SK-N-SH treated with all-trans-retinoic acid at 6 μM for 48 hours (cell line): ENCODE data around the gene MRFAP1.

Experiments used
- ATAC-seq: fragments of 200-7000 bp; cut with Tn5 transposase; 3 replicates; pipeline ENCODE4 v1.9.1; 2020; ENCODE audit warnings: mild to moderate bottlenecking, moderate library complexity
- ARNTL ChIP-seq: fragments of 450-650 bp; formaldehyde crosslinking; IDR thresholded peaks from 2 replicates; pipeline ENCODE4 v1.5.0; 2020; ENCODE audit warnings: low read depth, mild to moderate bottlenecking, moderate library complexity, borderline replicate concordance
- BACH2 ChIP-seq: fragments of 250-450 bp; sonication (Bioruptor Pico); IDR thresholded peaks from 2 replicates; pipeline ENCODE4 v1.9.0; 2021; ENCODE audit warnings: mild to moderate bottlenecking, borderline replicate concordance
- CSDC2 ChIP-seq: fragments of 250-450 bp; sonication (Bioruptor Pico); IDR thresholded peaks from 2 replicates; pipeline ENCODE4 v1.5.0; 2020; ENCODE audit warnings: mild to moderate bottlenecking, moderate library complexity
- ESRRG ChIP-seq: fragments of 250-450 bp; sonication (Bioruptor Pico); IDR thresholded peaks from 2 replicates; pipeline ENCODE4 v1.6.1; 2021; ENCODE audit warnings: mild to moderate bottlenecking
- GLIS3 ChIP-seq: fragments of 250-450 bp; sonication (Bioruptor Pico); IDR thresholded peaks from 2 replicates; pipeline ENCODE4 v1.5.0; 2020; ENCODE audit warnings: mild to moderate bottlenecking, moderate library complexity
- ISL1 ChIP-seq: fragments of 250-450 bp; sonication (Bioruptor Pico); IDR thresholded peaks from 2 replicates; pipeline ENCODE4 v2.1.2; 2022; ENCODE audit warnings: mild to moderate bottlenecking, moderate library complexity
- OSR1 ChIP-seq: fragments of 250-450 bp; sonication (Bioruptor Pico); IDR thresholded peaks from 2 replicates; pipeline ENCODE4 v1.8.0; 2022; ENCODE audit warnings: moderate library complexity, mild to moderate bottlenecking, inconsistent platforms
- RARB ChIP-seq: fragments of 250-450 bp; sonication (Bioruptor Pico); IDR thresholded peaks from 2 replicates; pipeline ENCODE4 v1.8.0; 2021; ENCODE audit warnings: mild to moderate bottlenecking, moderate library complexity
- SNAI2 ChIP-seq: fragments of 250-450 bp; sonication (Bioruptor Pico); IDR thresholded peaks from 2 replicates; pipeline ENCODE4 v1.5.0; 2020; ENCODE audit warnings: mild to moderate bottlenecking, moderate library complexity
- TCF4 ChIP-seq: fragments of 250-450 bp; sonication (Bioruptor Pico); IDR thresholded peaks from 2 replicates; pipeline ENCODE4 v1.8.0; 2021; ENCODE audit warnings: mild to moderate bottlenecking, moderate library complexity, borderline replicate concordance
- TOX ChIP-seq: fragments of 250-450 bp; sonication (Bioruptor Pico); IDR thresholded peaks from 2 replicates; pipeline ENCODE4 v1.8.0; 2021; ENCODE audit warnings: mild to moderate bottlenecking, moderate library complexity, borderline replicate concordance
- ZC3H10 ChIP-seq: fragments of 250-450 bp; sonication (Bioruptor Pico); IDR thresholded peaks from 2 replicates; pipeline ENCODE4 v1.5.1; 2021; ENCODE audit warnings: mild to moderate bottlenecking, moderate library complexity
- ZFP3 ChIP-seq: fragments of 250-450 bp; sonication (Bioruptor Pico); IDR thresholded peaks from 2 replicates; pipeline ENCODE4 v1.5.0; 2020; ENCODE audit warnings: mild to moderate bottlenecking, moderate library complexity
- ZFP30 ChIP-seq: fragments of 450-650 bp; formaldehyde crosslinking; IDR thresholded peaks from 2 replicates; pipeline ENCODE4 v1.5.0; 2022; ENCODE audit warnings: mild to moderate bottlenecking, moderate library complexity
- ZNF70 ChIP-seq: fragments of 450-650 bp; formaldehyde crosslinking; IDR thresholded peaks from 2 replicates; pipeline ENCODE4 v1.5.0; 2020; ENCODE audit warnings: mild to moderate bottlenecking, moderate library complexity
- TF ChIP-seq, protein P1 (sequence below): fragments of 250-450 bp; sonication (Bioruptor Pico); IDR thresholded peaks from 2 replicates; pipeline ENCODE4 v1.8.0; 2020; ENCODE audit warnings: mild to moderate bottlenecking, moderate library complexity, borderline replicate concordance
- TF ChIP-seq, protein P2 (sequence below): fragments of 250-450 bp; sonication (Bioruptor Pico); IDR thresholded peaks from 2 replicates; pipeline ENCODE4 v1.5.1; 2020; ENCODE audit warnings: low read depth, mild to moderate bottlenecking, moderate library complexity
- TF ChIP-seq, protein P3 (sequence below): fragments of 250-450 bp; sonication (Bioruptor Pico); IDR thresholded peaks from 2 replicates; pipeline ENCODE4 v1.5.1; 2021; ENCODE audit warnings: mild to moderate bottlenecking, moderate library complexity
- TF ChIP-seq, protein P4 (sequence below): fragments of 250-450 bp; sonication (Bioruptor Pico); IDR thresholded peaks from 2 replicates; pipeline ENCODE4 v1.8.0; 2021; ENCODE audit warnings: low read depth, mild to moderate bottlenecking, moderate library complexity, borderline replicate concordance
- TF ChIP-seq, protein P5 (sequence below): fragments of 250-450 bp; sonication (Bioruptor Pico); IDR thresholded peaks from 2 replicates; pipeline ENCODE4 v1.5.0; 2020; ENCODE audit warnings: mild to moderate bottlenecking, moderate library complexity

MRFAP1 gene

DNA sequence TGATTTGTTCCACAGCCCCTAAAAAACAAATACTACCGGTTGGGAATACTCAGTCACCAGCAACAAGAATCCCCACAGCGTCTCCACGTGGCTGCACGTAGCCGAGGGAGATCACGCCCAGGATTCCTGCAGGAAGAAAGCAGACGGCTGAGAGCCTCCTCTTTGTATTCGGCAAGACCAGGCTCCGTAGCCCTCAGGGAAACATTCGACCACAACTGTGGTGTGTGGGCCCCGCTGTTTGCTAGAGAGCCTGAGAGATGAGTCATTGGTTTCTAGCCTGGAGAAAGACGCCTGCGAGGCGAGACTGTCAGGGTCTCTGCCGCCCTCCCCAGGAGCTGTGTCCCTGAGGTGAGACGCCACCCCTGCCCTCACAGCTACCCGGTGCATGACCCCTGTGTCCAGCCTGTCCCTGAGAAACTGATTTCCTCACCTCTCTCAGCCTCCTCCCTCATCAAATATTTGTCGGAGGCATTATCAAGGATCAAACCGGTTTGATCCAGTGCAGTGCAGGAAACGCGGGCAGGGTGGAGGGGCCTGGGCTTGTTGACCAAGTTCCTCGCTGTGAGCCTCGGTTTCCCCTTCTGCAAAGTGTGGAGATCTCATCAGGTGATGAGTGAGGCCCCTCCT, 48.5 kb downstream of the MRFAP1 start:
- TF ChIP-seq TCF4 (no peak), BACH2 (CRISPR knock-in tag) (no peak), TOX (CRISPR knock-in tag) (no peak), ARNTL (no peak), ZFP30 (CRISPR knock-in tag) (no peak), ZC3H10 (CRISPR knock-in tag) (no peak), OSR1 (no peak), ISL1 (CRISPR knock-in tag) (no peak), SNAI2 (CRISPR knock-in tag) (no peak), RARB (CRISPR knock-in tag) (no peak), CSDC2 (CRISPR knock-in tag) (no peak), ESRRG (CRISPR knock-in tag) (no peak), ZFP3 (no peak), ZNF70 (CRISPR knock-in tag) (no peak), GLIS3 (CRISPR knock-in tag) (no peak)
- TF ChIP-seq, protein P1, sequence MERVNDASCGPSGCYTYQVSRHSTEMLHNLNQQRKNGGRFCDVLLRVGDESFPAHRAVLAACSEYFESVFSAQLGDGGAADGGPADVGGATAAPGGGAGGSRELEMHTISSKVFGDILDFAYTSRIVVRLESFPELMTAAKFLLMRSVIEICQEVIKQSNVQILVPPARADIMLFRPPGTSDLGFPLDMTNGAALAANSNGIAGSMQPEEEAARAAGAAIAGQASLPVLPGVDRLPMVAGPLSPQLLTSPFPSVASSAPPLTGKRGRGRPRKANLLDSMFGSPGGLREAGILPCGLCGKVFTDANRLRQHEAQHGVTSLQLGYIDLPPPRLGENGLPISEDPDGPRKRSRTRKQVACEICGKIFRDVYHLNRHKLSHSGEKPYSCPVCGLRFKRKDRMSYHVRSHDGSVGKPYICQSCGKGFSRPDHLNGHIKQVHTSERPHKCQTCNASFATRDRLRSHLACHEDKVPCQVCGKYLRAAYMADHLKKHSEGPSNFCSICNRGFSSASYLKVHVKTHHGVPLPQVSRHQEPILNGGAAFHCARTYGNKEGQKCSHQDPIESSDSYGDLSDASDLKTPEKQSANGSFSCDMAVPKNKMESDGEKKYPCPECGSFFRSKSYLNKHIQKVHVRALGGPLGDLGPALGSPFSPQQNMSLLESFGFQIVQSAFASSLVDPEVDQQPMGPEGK (CRISPR knock-in tag): no peak
- TF ChIP-seq, protein P2, sequence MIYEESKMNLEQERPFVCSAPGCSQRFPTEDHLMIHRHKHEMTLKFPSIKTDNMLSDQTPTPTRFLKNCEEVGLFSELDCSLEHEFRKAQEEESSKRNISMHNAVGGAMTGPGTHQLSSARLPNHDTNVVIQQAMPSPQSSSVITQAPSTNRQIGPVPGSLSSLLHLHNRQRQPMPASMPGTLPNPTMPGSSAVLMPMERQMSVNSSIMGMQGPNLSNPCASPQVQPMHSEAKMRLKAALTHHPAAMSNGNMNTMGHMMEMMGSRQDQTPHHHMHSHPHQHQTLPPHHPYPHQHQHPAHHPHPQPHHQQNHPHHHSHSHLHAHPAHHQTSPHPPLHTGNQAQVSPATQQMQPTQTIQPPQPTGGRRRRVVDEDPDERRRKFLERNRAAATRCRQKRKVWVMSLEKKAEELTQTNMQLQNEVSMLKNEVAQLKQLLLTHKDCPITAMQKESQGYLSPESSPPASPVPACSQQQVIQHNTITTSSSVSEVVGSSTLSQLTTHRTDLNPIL (CRISPR knock-in tag): no peak
- TF ChIP-seq, protein P3, sequence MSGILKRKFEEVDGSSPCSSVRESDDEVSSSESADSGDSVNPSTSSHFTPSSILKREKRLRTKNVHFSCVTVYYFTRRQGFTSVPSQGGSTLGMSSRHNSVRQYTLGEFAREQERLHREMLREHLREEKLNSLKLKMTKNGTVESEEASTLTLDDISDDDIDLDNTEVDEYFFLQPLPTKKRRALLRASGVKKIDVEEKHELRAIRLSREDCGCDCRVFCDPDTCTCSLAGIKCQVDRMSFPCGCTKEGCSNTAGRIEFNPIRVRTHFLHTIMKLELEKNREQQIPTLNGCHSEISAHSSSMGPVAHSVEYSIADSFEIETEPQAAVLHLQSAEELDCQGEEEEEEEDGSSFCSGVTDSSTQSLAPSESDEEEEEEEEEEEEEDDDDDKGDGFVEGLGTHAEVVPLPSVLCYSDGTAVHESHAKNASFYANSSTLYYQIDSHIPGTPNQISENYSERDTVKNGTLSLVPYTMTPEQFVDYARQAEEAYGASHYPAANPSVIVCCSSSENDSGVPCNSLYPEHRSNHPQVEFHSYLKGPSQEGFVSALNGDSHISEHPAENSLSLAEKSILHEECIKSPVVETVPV (CRISPR knock-in tag): no peak
- TF ChIP-seq, protein P4, sequence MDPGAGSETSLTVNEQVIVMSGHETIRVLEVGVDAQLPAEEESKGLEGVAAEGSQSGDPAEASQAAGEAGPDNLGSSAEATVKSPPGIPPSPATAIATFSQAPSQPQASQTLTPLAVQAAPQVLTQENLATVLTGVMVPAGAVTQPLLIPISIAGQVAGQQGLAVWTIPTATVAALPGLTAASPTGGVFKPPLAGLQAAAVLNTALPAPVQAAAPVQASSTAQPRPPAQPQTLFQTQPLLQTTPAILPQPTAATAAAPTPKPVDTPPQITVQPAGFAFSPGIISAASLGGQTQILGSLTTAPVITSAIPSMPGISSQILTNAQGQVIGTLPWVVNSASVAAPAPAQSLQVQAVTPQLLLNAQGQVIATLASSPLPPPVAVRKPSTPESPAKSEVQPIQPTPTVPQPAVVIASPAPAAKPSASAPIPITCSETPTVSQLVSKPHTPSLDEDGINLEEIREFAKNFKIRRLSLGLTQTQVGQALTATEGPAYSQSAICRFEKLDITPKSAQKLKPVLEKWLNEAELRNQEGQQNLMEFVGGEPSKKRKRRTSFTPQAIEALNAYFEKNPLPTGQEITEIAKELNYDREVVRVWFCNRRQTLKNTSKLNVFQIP (CRISPR knock-in tag): no peak
- TF ChIP-seq, protein P5, sequence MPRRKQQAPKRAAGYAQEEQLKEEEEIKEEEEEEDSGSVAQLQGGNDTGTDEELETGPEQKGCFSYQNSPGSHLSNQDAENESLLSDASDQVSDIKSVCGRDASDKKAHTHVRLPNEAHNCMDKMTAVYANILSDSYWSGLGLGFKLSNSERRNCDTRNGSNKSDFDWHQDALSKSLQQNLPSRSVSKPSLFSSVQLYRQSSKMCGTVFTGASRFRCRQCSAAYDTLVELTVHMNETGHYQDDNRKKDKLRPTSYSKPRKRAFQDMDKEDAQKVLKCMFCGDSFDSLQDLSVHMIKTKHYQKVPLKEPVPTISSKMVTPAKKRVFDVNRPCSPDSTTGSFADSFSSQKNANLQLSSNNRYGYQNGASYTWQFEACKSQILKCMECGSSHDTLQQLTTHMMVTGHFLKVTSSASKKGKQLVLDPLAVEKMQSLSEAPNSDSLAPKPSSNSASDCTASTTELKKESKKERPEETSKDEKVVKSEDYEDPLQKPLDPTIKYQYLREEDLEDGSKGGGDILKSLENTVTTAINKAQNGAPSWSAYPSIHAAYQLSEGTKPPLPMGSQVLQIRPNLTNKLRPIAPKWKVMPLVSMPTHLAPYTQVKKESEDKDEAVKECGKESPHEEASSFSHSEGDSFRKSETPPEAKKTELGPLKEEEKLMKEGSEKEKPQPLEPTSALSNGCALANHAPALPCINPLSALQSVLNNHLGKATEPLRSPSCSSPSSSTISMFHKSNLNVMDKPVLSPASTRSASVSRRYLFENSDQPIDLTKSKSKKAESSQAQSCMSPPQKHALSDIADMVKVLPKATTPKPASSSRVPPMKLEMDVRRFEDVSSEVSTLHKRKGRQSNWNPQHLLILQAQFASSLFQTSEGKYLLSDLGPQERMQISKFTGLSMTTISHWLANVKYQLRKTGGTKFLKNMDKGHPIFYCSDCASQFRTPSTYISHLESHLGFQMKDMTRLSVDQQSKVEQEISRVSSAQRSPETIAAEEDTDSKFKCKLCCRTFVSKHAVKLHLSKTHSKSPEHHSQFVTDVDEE: no peak
- ATAC-seq: peak; percentile 95

DNA sequence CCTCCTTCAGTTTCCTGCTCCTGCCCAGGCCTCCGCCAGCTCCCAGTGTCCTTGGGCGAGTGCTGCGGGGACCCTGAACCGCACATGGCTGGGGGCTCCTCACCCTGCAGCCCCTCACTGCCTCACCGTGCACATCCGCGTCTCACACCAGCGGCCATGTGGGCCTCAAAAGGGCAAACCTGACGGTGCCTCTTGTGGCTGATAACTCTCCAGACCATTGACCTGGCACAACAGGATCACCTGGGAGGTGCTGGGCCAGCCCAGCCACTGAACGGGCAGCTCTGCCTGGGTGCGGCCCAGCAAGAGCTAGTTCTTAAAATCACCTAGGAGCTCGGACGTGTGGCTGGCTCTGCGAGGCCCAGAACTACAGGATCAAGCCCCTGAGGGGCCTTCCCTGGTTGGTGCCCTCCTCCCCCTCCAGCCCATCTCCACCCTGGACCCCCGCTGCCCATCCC, 49.0 kb downstream of the MRFAP1 start:
- TF ChIP-seq CSDC2 (CRISPR knock-in tag): no peak
- TF ChIP-seq ZC3H10 (CRISPR knock-in tag): no peak
- TF ChIP-seq, protein P4 (CRISPR knock-in tag): no peak
- TF ChIP-seq TOX (CRISPR knock-in tag): no peak
- no peak for TF ChIP-seq ARNTL
- TF ChIP-seq, all 23 proteins: peak for 0

More for the DNA sequence above, 49.0 kb downstream of the MRFAP1 start:
- peak; percentile 5; the same call in 2 of the 3 replicates for ATAC-seq
